Measurements from ENCODE around the gene GNAZ. TPM values are rescaled to one million over a fixed set of nuclear protein-coding genes. Genes with fewer than 3 reads are reported as not detected.

GNAZ gene
- total and polyA plus RNA-seq, 2 of the 8 experiments (the other 6 are each of a cell fraction or from before 2014, with no cell fraction given): 6.6 to 9.6 TPM

- CTCF ChIA-PET (ENCODE audit: partially characterized antibody): interaction anchor here (0.8 to 2.3 kb wide), 10 partner anchors 10 to 126 kb away, joined by 3 to 12 read pairs (median 4); partner anchors contain the start of gene RSPH14
Measured at GRCh38 chr22:23164091-23164490, 93.8 kb downstream of the GNAZ start.

More at GRCh38 chr22:23164091-23164490, 93.8 kb downstream of the GNAZ start:
- Histone ChIP-seq H3K23me2 (ENCODE audit: low read depth, low read length) (0 out of 2 replicates have a peak, but pooled peaks cover 2% of the 10 kb centered on the region), H4K8ac (ENCODE audit: extremely low read depth, insufficient read depth, low read length) (no peak overlapping the region), H3K27me3 (replicated peaks in 1 of 4; ENCODE audit: control insufficient read depth in 3 of 4, extremely low read depth in 1 of 4, insufficient read depth in 3 of 4, low read length in 3 of 4) (no peaks in the 10 kb centered on the region), H3K4ac (replicated peaks; ENCODE audit: insufficient read length, low read depth, low read length) (no peak overlapping the region), H3K27ac (ENCODE audit: low read depth, low read length) (no peak overlapping the region), H2BK12ac (ENCODE audit: low read depth, low read length) (no peak overlapping the region), H4K20me1 (replicated peaks in 1 of 2; ENCODE audit: control insufficient read depth in 1 of 2, insufficient read depth in 2 of 2, low read length in 2 of 2) (peaks cover 0 to 1% of the 10 kb centered on the region in 2 experiments), H2BK120ac (replicated peaks; ENCODE audit: low read depth, low read length) (no peak overlapping the region), H3K79me1 (ENCODE audit: low read depth, low read length) (no peaks in the 10 kb centered on the region), H3K4me3 (ENCODE audit: extremely low read depth in 1 of 4, insufficient read depth in 2 of 4, low read depth in 3 of 4, low read length in 4 of 4) (no peak overlapping the region), H2AK5ac (ENCODE audit: low read depth, low read length) (no peak overlapping the region), H3K4me1 (replicated peaks in 1 of 4; ENCODE audit: control insufficient read depth in 3 of 4, insufficient read depth in 4 of 4, low read length in 3 of 4) (peaks cover 0 to 9% (median 7%) of the 10 kb centered on the region in 4 experiments; a peak in 5 of 7 replicates), H3K18ac (ENCODE audit: extremely low read depth, low read length) (no peak overlapping the region), H3K4me2 (ENCODE audit: insufficient read depth in 1 of 2, low read depth in 2 of 2, low read length in 2 of 2) (no peak overlapping the region), H3K79me2 (ENCODE audit: control insufficient read depth in 1 of 2, insufficient read depth in 2 of 2, low read length in 2 of 2) (no peaks in the 10 kb centered on the region), H3K9me3 (ENCODE audit: insufficient read depth in 2 of 2, low read depth in 1 of 2, low read length in 1 of 2) (no peaks in the 10 kb centered on the region), H2AFZ (ENCODE audit: low read length) (no peak overlapping the region), H3K23ac (ENCODE audit: insufficient read length) (no peak overlapping the region), H3K56ac (replicated peaks; ENCODE audit: insufficient read length, low read depth, low read length) (no peak overlapping the region), H2BK20ac (ENCODE audit: low read length) (no peak overlapping the region), H4K91ac (replicated peaks; ENCODE audit: insufficient read length, low read length) (no peak overlapping the region), H2BK15ac (ENCODE audit: low read length) (no peak overlapping the region), H3K9ac (replicated peaks in 1 of 4; ENCODE audit: extremely low read depth in 1 of 4, low read depth in 3 of 4, low read length in 3 of 4) (no peak overlapping the region), H3K36me3 (ENCODE audit: control insufficient read depth in 2 of 4, insufficient read depth in 4 of 4, low read length in 3 of 4) (no peaks in the 10 kb centered on the region), H4K5ac (ENCODE audit: insufficient read length, low read depth, low read length) (no peak overlapping the region), H3K14ac (ENCODE audit: insufficient read length) (no peak overlapping the region), H2BK5ac (ENCODE audit: low read depth, low read length) (no peak overlapping the region)
- POLR2A ChIA-PET (ENCODE audit: partially characterized antibody): no interaction called here
- TF ChIP-seq TCF12 (IDR thresholded peaks at IDR 0.05; ENCODE audit: low read depth, low read length) (no peak), CHD1 (IDR thresholded peaks at IDR 0.05; ENCODE audit: low read depth, low read length) (no peak), TEAD4 (IDR thresholded peaks at IDR 0.05; ENCODE audit: low read depth, low read length) (no peak), BCL11A (IDR thresholded peaks at IDR 0.05; ENCODE audit: low read depth in 2 of 2, low read length in 2 of 2) (no peak), ATF3 (IDR thresholded peaks at IDR 0.05; ENCODE audit: insufficient read depth, low read depth, low read length) (no peak), KDM1A (IDR thresholded peaks at IDR 0.05; ENCODE audit: borderline replicate concordance, low read length) (no peak), NRF1 (IDR thresholded peaks at IDR 0.05; ENCODE audit: low read depth, low read length) (no peak), ZNF274 (IDR thresholded peaks at IDR 0.05; ENCODE audit: borderline replicate concordance, extremely low read depth, low read length) (no peak), RXRA (IDR thresholded peaks at IDR 0.05; ENCODE audit: insufficient read depth, low read depth, low read length) (no peak), EZH2 (IDR thresholded peaks at IDR 0.05; ENCODE audit: low read depth, low read length, severe bottlenecking) (no peak), CHD2 (IDR thresholded peaks at IDR 0.05; ENCODE audit: low read length) (no peak), SP4 (IDR thresholded peaks at IDR 0.05; ENCODE audit: low read length) (no peak), BACH1 (IDR thresholded peaks at IDR 0.05; ENCODE audit: low read length) (no peak)
- DNase-seq (ENCODE audit: low read depth in 1 of 2, low spot score in 2 of 2) (no peak), FAIRE-seq (no peak)
- WGBS, 2 experiments (ENCODE audit: extremely low coverage in 1 of 2, insufficient coverage in 1 of 2, insufficient read length in 1 of 2, insufficient replicate concordance in 2 of 2, low coverage in 1 of 2, low lambda C conversion rate in 2 of 2, missing lambda C conversion rate in 1 of 2): 83% methylated on average over 11 of the region's 11 CpGs; no CpG with 5 or more reads in 1 of the 2 experiments
